Stimulated activated CD4-positive, alpha-beta T cell treated with anti-CD3 and anti-CD28 coated beads, Interleukin-1b, Interleukin-23, amount 100 ng/mL, for 48 hours (primary cell): ENCODE data around the gene FAM131C.
A peak's percentile ranks its signal among the peaks of the same experiment; 100 is the strongest.

Source experiments
- DNase-seq: peaks from one replicate; pipeline ENCODE4 v3.0.0-alpha.2; 2020

FAM131C gene

GRCh38 chr1:16013220-16013907, 60.1 kb downstream of the FAM131C start:
- DNase-seq, result peak; percentile 56

DNA sequence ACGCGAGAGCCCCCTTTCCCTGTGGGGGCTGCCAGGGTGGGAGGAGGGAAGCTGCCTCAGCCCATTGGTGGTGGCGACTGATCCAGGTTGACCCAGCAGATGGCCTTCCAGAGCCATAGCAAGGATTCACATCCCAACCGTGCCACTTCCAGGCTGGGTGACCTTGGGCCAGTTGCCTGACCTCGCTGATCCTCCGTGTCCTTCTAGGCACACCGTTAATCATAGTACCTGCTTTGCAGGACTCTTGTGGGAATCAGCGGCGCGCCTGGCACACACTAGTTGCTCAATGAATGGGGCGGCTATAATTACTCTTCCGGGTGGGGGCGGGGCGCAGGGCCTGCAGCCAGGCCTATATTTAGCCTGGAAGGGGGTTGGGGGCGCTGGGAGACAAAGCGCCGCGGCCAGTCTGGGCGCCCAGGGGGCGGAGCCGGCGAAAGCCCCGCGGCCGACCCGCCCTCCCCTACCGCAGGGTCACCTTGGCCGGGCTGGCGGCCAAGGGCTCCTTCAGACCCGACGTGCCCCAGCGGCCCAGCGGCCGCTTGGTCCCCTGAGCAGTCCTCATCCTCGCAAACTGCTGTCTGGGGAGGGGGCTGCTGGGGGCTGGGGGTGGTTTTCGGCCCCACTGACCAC, 60.7 kb downstream of the FAM131C start:
- peak; percentile 39 for DNase-seq

GRCh38 chr1:16011936-16012589, 61.4 kb downstream of the FAM131C start:
- DNase-seq, result no peak

DNA sequence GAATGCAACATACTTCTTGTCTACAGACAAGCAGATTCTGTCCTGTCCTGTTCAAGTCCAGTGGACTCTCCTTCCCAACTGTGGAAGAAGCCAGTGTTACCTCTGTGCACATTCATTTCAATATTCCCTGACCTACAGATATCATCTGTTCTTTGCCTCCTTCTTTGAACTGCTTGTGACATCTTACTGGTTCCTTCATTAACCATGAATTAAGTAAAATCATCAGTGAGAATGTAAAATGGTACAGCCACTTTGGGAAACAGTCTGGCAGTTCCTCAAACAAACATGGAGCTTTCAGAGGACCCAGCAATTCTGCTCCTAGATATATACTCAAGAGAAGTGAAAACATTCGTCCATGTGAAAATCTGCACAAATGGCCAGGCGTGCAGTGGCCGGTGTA, 62.6 kb downstream of the FAM131C start:
- no peak for DNase-seq

GRCh38 chr1:16009678-16010077, 63.8 kb downstream of the FAM131C start:
- DNase-seq, result no peak

DNA sequence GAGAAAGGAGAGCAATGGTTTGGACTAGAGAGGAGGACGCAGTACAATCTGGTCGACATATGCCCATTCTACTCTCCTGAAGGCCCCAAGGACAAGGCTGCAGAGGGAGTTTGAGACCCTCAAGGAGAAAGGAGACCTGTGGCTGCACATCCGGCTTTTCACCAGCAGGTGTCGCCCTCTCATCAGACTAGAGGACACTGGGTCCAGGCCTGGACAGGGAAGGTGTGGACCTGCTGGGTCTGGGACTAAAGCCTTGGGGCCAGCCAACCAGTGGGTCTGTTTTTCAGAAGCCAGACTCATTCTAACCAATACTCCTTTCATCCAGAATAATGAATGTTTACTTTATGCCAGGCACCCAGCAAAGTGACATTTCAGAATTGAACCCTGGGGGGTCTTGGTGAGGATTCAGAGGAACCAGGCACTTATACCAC, 64.4 kb downstream of the FAM131C start:
- DNase-seq, result peak; percentile 72
